HG03095 (cell line): ENCODE results near the gene KDM6B.
"Not testable (repeated sequence)": the region's sequence is repeated elsewhere in the genome, so short reads cannot be mapped to it uniquely, and the experiment has no call there.

Experiments used
- ATAC-seq: cut with Tn5 transposase; IDR thresholded peaks from one replicate; pipeline ENCODE4 v1.9.1; 2021; ENCODE audit warnings: moderate library complexity; ENCODE audit not compliant: unreplicated experiment

Gene KDM6B

GRCh38 chr17:7851438-7852261 is 17.6 kb downstream of the KDM6B start:
- ATAC-seq: peak; percentile 62

GRCh38 chr17:7852262-7852670 is 18.2 kb downstream of the KDM6B start:
- no peak for ATAC-seq

- ATAC-seq: no peak
Measured at GRCh38 chr17:7852919-7853690, 19.1 kb downstream of the KDM6B start.

- ATAC-seq: no peak
Measured at GRCh38 chr17:7853691-7854038, 19.6 kb downstream of the KDM6B start.

- ATAC-seq: no peak
Measured at GRCh38 chr17:7854078-7854777, 20.2 kb downstream of the KDM6B start.

- no peak for ATAC-seq
Measured at GRCh38 chr17:7854851-7855659, 21.0 kb downstream of the KDM6B start, which contains the start of gene TMEM88. TSS of gene TMEM88 (plus strand) at chr17:7855066. CDS start at chr17:7855075, 9 bp downstream.

GRCh38 chr17:7855660-7856010 is 21.6 kb downstream of the KDM6B start:
- no peak for ATAC-seq

- no peak for ATAC-seq
Measured at GRCh38 chr17:7856011-7856810, 22.2 kb downstream of the KDM6B start.

- peak; percentile 69 for ATAC-seq
Measured at GRCh38 chr17:7856811-7857712, 23.0 kb downstream of the KDM6B start, which contains the start of gene NAA38. TSS of gene NAA38 (minus strand) at chr17:7857559. CDS start at chr17:7857463, 96 bp downstream.

GRCh38 chr17:7857713-7858521 is 23.9 kb downstream of the KDM6B start, which contains the start of gene CYB5D1:
TSS of gene CYB5D1 (plus strand) at chr17:7858003. CDS start at chr17:7858135, 132 bp downstream.
- peak; percentile 25 for ATAC-seq

- no peak for ATAC-seq
Measured at GRCh38 chr17:7858522-7858810, 24.4 kb downstream of the KDM6B start.

- no peak for ATAC-seq
Measured at GRCh38 chr17:7859028-7859427, 25.0 kb downstream of the KDM6B start.

- no peak for ATAC-seq
Measured at GRCh38 chr17:7862692-7863437, 28.8 kb downstream of the KDM6B start.

GRCh38 chr17:7864384-7864783 is 30.4 kb downstream of the KDM6B start:
- not testable (repeated sequence) for ATAC-seq

- no peak for ATAC-seq
Measured at GRCh38 chr17:7864995-7865650, 31.1 kb downstream of the KDM6B start.

- ATAC-seq: no peak
Measured at GRCh38 chr17:7867881-7868329, 33.9 kb downstream of the KDM6B start.

GRCh38 chr17:7873051-7873450 is 39.0 kb downstream of the KDM6B start:
- no peak for ATAC-seq
